K562 (cell line): ENCODE results near the gene EZH1. TPM values are rescaled to one million over a fixed set of nuclear protein-coding genes. Genes with fewer than 3 reads are reported as not detected.

Experiments used
- AFF1 ChIP-seq, 2 experiments: fragments of 450-650 bp; IDR thresholded peaks; 2 replicates each; pipeline ENCODE4 v1.6.1; 2018; ENCODE audit warnings: mild to moderate bottlenecking in 2 of 2, low read depth in 1 of 2; ENCODE audit not compliant: partially characterized antibody in 2 of 2
- ATF1 ChIP-seq, 2 experiments: fragments of 450-650 bp in 1 of 2; IDR thresholded peaks; 2 replicates each; pipeline ENCODE4 v1.6.1; 2016; ENCODE audit warnings: missing compliant biosample characterization in 1 of 2, missing genetic modification characterization in 1 of 2
- KAT2B ChIP-seq: IDR thresholded peaks from one replicate; pipeline ENCODE4 v1.6.1; 2012; ENCODE audit warnings: low read depth, mild to moderate bottlenecking, control low read depth, inconsistent platforms, low read length, moderate library complexity
- L3MBTL2 ChIP-seq: fragments of 450-650 bp; IDR thresholded peaks from 2 replicates; pipeline ENCODE4 v1.6.1; 2016; ENCODE audit warnings: mild to moderate bottlenecking, moderate library complexity
- MAFG ChIP-seq: fragments of 450-650 bp; conservative IDR thresholded peaks from 2 replicates; pipeline ENCODE4 v1.6.1; 2016; ENCODE audit warnings: missing genetic modification characterization, missing compliant biosample characterization
- MBD2 ChIP-seq: sonication (generic); IDR thresholded peaks from 2 replicates; pipeline ENCODE4 v1.6.1; 2016; ENCODE audit warnings: low read depth, borderline replicate concordance
- MGA ChIP-seq: fragments of 450-650 bp; IDR thresholded peaks from 2 replicates; pipeline ENCODE4 v1.6.1; 2016; ENCODE audit warnings: mild to moderate bottlenecking, moderate library complexity
- PKNOX1 ChIP-seq: fragments of 450-650 bp; IDR thresholded peaks from 2 replicates; pipeline ENCODE4 v1.6.1; 2016
- TEAD1 ChIP-seq, 2 experiments: fragments of 450-650 bp in 1 of 2; sonication (generic) in 1 of 2; formaldehyde crosslinking; IDR thresholded peaks; 2 replicates each; pipeline versions ENCODE4 v1.4.0 to v1.8.0; 2020 to 2022; ENCODE audit warnings: mild to moderate bottlenecking in 2 of 2, missing genetic modification reagents in 1 of 2
- ZNF253 ChIP-seq: fragments of 250-450 bp; sonication (Bioruptor Pico); conservative IDR thresholded peaks from 2 replicates; pipeline ENCODE4 v1.6.1; 2021; ENCODE audit warnings: mild to moderate bottlenecking
- polyA plus RNA-seq, 8 experiments: library from polyadenylated mRNA; depleted of rRNA in 4 of 8; stranded (reverse) in 5 of 8; unstranded in 3 of 8; fragments of >200 nt; fragmentation: Nextera tagmentation in 2 of 8; fragmentation: Illumina TruSeq in 1 of 8; extraction: Ambion mirVana in 2 of 8; extraction: Trizol in 1 of 8; gene quantifications; 2 replicates each; pipeline versions ENCODE4 v1.2.1 to v1.2.3, GENCODE V29; 2011 to 2014; ENCODE audit warnings: inconsistent platforms in 1 of 8, missing spikeins in 1 of 8
- total RNA-seq, 7 experiments: library from RNA; depleted of rRNA in 6 of 7; stranded (reverse); fragments of >200 nt in 6 of 7; fragmentation: Illumina TruSeq in 2 of 7; extraction: Trizol in 2 of 7; gene quantifications; 2 replicates each; pipeline versions ENCODE4 v1.2.1 to v1.2.3, GENCODE V29; 2011 to 2021; ENCODE audit warnings: low replicate concordance in 1 of 7

The EZH1 gene
- total and polyA plus RNA-seq, 9 of the 15 experiments (the other 6 are each of a cell fraction or from before 2014, with no cell fraction given) = 8.6 to 40.8 (median 22.9) TPM

- no peak for TF ChIP-seq MGA
- no peak for TF ChIP-seq TEAD1 (CRISPR knock-in tag; IDR thresholded peaks at IDR 0.05)
- no peak for TF ChIP-seq L3MBTL2
- no peak for TF ChIP-seq MBD2
- TF ChIP-seq KAT2B = no peak
- TF ChIP-seq MAFG (tag) = no peak
- TF ChIP-seq ZNF253 (CRISPR knock-in tag) = no peak
- TF ChIP-seq ATF1 (CRISPR knock-in tag; IDR thresholded peaks at IDR 0.05) = no peak
- TF ChIP-seq ATF1 (tag; IDR thresholded peaks at IDR 0.05) = no peak
- no peak for TF ChIP-seq AFF1 (IDR thresholded peaks at IDR 0.05; ENCODE audit: low read depth in 1 of 2, partially characterized antibody in 2 of 2)
- TF ChIP-seq PKNOX1 = no peak
Measured at GRCh38 chr17:42657824-42658588, 86.8 kb downstream of the EZH1 start (continued).
